Cardiac muscle cell (in vitro differentiated cells and primary cell): Measurements from ENCODE around the gene PDE1A. TPM values are rescaled to one million over a fixed set of nuclear protein-coding genes. Genes with fewer than 3 reads are reported as not detected.

ENCODE experiments used
- DNase-seq, 2 donors: peaks; one replicate each; pipeline versions ENCODE4 v3.0.0 to v3.0.0-alpha.2; 2010 to 2017; ENCODE audit warnings: low read depth in 1 of 2, low spot score in 1 of 2
- H3K27ac ChIP-seq: fragments of 200-600 bp; sonication (generic); 2 replicates; pipeline ENCODE4 v1.5.1; 2016
- H3K27me3 ChIP-seq: fragments of 200-600 bp; sonication (generic); 2 replicates; pipeline ENCODE4 v1.6.0; 2016; ENCODE audit warnings: control low read depth
- H3K36me3 ChIP-seq: fragments of 200-600 bp; sonication (generic); 2 replicates; pipeline ENCODE4 v1.5.1; 2016; ENCODE audit warnings: control low read depth
- H3K4me1 ChIP-seq: fragments of 200-600 bp; sonication (generic); 2 replicates; pipeline ENCODE4 v1.8.1; 2017; ENCODE audit warnings: low read depth, mild to moderate bottlenecking, mixed run types
- H3K4me3 ChIP-seq: fragments of 200-600 bp; sonication (generic); 2 replicates; pipeline ENCODE4 v1.5.1; 2016; ENCODE audit warnings: mild to moderate bottlenecking
- H3K9me3 ChIP-seq: fragments of 200-600 bp; sonication (generic); 2 replicates; pipeline ENCODE4 v1.5.1; 2017; ENCODE audit warnings: low read depth, mild to moderate bottlenecking, control low read depth
- polyA plus RNA-seq: library from polyadenylated mRNA; unstranded; fragments of >200 nt; fragmentation: Nextera tagmentation; extraction: Ambion mirVana; gene quantifications from 2 replicates; pipeline ENCODE4 v1.2.1, GENCODE V29; 2016
- total RNA-seq: library from RNA; depleted of rRNA; stranded (reverse); fragments of >200 nt; gene quantifications from 2 replicates; pipeline ENCODE4 v1.2.3, GENCODE V29; 2016
- TF ChIP-seq, protein P1 (sequence below): IDR thresholded peaks from 2 replicates; pipeline ENCODE4 v1.5.1; 2012; ENCODE audit warnings: low read depth, mild to moderate bottlenecking, low read length

The PDE1A gene
- total and polyA plus RNA-seq, 2 experiments from 2014 or later, result 0.06 to 0.60 TPM

DNA sequence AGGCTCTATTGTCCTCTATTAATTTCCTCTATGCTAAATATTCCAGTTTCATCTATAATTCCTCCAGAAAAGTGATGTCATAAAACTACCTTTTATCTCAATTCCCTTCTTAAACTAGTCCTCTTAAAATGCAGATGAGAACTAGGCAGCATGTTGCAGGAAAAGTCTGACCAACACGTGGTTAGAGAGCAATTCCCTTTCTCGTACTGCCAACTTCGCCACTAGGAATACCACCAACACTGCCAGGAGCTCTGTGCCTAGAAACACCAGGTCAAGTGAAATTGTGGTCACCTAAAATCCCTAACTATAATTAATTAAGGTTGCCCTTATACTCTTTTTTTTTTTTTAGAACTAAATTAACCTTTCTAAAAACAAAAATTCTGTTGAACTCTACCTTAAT lies 313.5 kb downstream of the PDE1A start:
- Histone ChIP-seq H3K4me3 (no peak overlapping the region), H3K9me3 (no peaks in the 10 kb centered on the region), H3K36me3 (no peaks in the 10 kb centered on the region), H3K4me1 (no peaks in the 10 kb centered on the region), H3K27me3 (no peaks in the 10 kb centered on the region), H3K27ac (no peak overlapping the region)
- TF ChIP-seq, protein P1, sequence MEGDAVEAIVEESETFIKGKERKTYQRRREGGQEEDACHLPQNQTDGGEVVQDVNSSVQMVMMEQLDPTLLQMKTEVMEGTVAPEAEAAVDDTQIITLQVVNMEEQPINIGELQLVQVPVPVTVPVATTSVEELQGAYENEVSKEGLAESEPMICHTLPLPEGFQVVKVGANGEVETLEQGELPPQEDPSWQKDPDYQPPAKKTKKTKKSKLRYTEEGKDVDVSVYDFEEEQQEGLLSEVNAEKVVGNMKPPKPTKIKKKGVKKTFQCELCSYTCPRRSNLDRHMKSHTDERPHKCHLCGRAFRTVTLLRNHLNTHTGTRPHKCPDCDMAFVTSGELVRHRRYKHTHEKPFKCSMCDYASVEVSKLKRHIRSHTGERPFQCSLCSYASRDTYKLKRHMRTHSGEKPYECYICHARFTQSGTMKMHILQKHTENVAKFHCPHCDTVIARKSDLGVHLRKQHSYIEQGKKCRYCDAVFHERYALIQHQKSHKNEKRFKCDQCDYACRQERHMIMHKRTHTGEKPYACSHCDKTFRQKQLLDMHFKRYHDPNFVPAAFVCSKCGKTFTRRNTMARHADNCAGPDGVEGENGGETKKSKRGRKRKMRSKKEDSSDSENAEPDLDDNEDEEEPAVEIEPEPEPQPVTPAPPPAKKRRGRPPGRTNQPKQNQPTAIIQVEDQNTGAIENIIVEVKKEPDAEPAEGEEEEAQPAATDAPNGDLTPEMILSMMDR, result no peak
- no peak for DNase-seq

DNA sequence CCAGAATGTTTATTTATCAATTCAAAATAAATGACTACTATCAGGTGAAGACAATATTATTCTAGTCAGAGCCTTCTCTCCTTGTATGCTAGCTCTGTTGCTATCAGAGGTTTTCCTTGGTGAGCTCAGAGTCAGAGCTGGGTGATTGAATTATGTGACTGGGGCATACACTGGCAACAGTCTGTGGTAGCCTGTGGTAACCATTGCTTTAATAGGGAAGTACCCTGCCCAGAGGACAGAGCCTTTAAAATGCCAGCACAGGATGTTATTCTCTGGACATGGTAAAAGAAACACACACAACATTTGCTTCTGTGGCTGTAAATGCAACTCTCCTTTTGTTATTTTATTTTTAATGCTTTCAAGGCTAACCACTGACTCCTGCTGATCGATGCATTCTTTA lies 316.5 kb downstream of the PDE1A start:
- no peaks in the 10 kb centered on the region for H3K4me1 ChIP-seq
- H3K27me3 ChIP-seq, result no peaks in the 10 kb centered on the region
- TF ChIP-seq, protein P1, result no peak
- H3K36me3 ChIP-seq, result no peaks in the 10 kb centered on the region
- H3K4me3 ChIP-seq, result no peak overlapping the region
- no peak for DNase-seq
- H3K27ac ChIP-seq, result no peak overlapping the region
- H3K9me3 ChIP-seq, result no peaks in the 10 kb centered on the region

DNA sequence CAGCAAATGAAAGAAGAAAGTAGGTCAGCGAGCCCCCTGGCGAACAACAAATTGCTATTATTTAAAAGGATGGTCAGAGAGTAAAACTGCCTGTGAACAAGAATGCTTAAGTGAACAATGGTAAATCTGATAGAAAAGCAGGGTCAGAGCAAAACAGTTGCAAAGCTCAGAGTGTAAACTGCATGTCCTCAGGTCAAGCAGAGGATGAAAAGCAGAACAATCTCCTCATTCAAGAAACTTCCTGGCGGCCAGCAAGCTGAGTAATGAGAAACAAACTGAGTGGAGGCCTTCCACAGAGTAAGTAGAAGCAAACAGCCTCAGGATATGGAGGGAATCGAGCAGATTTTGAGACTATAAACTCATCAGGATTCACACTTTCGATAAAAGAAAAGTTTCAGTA lies 323.3 kb downstream of the PDE1A start:
- Histone ChIP-seq H3K27ac (no peak overlapping the region), H3K4me3 (no peak overlapping the region), H3K9me3 (no peaks in the 10 kb centered on the region), H3K36me3 (no peaks in the 10 kb centered on the region), H3K4me1 (no peaks in the 10 kb centered on the region), H3K27me3 (no peaks in the 10 kb centered on the region)
- no peak for DNase-seq
- TF ChIP-seq, protein P1, result no peak

DNA sequence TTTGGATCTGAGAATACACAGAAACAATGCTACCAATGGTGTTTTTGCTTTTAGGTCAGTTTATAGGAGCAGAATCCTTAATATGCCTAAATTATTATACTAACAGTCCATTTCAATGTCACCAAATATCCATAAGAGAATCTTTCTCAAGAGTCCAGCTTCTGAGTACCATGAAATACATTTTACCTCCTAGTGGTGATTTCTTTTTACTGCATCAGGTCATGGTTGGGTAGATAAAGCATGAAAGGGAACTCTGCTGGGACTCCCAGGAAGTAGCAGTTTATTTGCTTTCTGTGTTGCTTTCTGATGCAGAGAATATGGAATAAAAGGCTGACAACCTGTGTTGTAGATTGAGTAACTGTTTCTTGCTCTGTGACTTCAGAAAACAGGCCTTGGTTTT lies 325.6 kb downstream of the PDE1A start:
- no peak for DNase-seq
- H3K4me3 ChIP-seq, result no peak overlapping the region
- no peak overlapping the region for H3K27ac ChIP-seq
- TF ChIP-seq, protein P1, result peak; percentile 22
- H3K36me3 ChIP-seq, result no peaks in the 10 kb centered on the region
- H3K27me3 ChIP-seq, result no peaks in the 10 kb centered on the region
- no peaks in the 10 kb centered on the region for H3K9me3 ChIP-seq
- no peaks in the 10 kb centered on the region for H3K4me1 ChIP-seq

DNA sequence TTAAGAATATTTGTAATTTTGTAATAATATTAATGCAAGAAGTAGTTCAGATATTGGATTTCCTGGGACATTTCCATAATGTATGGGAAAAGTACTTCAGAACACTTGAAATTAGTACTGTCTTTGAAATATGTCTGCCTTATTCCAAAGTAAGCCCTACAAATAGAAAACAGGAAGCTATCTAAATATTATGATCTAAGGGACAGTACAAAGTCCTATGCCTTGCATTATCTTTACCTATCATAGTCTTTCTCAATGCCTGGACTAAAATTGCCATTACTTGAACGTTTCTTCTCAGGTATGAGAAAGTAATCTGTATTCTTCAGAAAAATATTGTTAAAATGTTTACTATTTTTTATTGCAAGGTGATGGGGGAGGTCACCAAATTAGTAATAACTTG lies 328.2 kb downstream of the PDE1A start:
- Histone ChIP-seq H3K27ac (no peak overlapping the region), H3K36me3 (no peaks in the 10 kb centered on the region), H3K4me1 (no peaks in the 10 kb centered on the region), H3K4me3 (no peak overlapping the region), H3K9me3 (no peaks in the 10 kb centered on the region), H3K27me3 (no peaks in the 10 kb centered on the region)
- TF ChIP-seq, protein P1, result no peak
- DNase-seq, result no peak
